ENCODE measurements around the gene PRRT3. TPM values are rescaled to one million over a fixed set of nuclear protein-coding genes. Genes with fewer than 3 reads are reported as not detected.

Gene PRRT3
- total and polyA plus RNA-seq, 2 of the 13 experiments (the other 11 are each of a cell fraction or from before 2014, with no cell fraction given): 0.22 to 0.44 TPM

GRCh38 chr3:9897408-9898372, 54.5 kb downstream of the PRRT3 start (continued):
- no peak for TF ChIP-seq CTCF (CRISPR knock-in tag; IDR thresholded peaks at IDR 0.05)
- TF ChIP-seq RFX5 (IDR thresholded peaks at IDR 0.05; ENCODE audit: low read depth, low read length): no peak
- 0 out of 2 replicates have a peak, but pooled peaks have one; percentile 16 for TF ChIP-seq RERE (CRISPR knock-in tag; IDR thresholded peaks at IDR 0.05; ENCODE audit: low read depth)
- peak; percentile 73; the same call in 1 of the 2 replicates for TF ChIP-seq ZNF644 (CRISPR knock-in tag; IDR thresholded peaks at IDR 0.05; ENCODE audit: low read depth)
- peak; percentile 70; the same call in 1 of the 2 replicates for TF ChIP-seq PITX1 (CRISPR knock-in tag; IDR thresholded peaks at IDR 0.05)
- no peak for TF ChIP-seq ZNF274 (CRISPR knock-in tag; IDR thresholded peaks at IDR 0.05)
- TF ChIP-seq ZBTB3 (CRISPR knock-in tag; IDR thresholded peaks at IDR 0.05; ENCODE audit: borderline replicate concordance, low read depth): 0 out of 2 replicates have a peak, but pooled peaks have one; percentile 39
- peak; percentile 50; the same call in 1 of the 2 replicates for TF ChIP-seq ARID4A (CRISPR knock-in tag; IDR thresholded peaks at IDR 0.05; ENCODE audit: borderline replicate concordance)
- TF ChIP-seq KLF11 (CRISPR knock-in tag; IDR thresholded peaks at IDR 0.05): no peak; the same call in 1 of the 2 replicates
- TF ChIP-seq NR2F1 (CRISPR knock-in tag; IDR thresholded peaks at IDR 0.05): peak; percentile 1 to 11; a peak in 1 of 4 replicates

All from HepG2 (cell line).